Stimulated activated naive CD4-positive, alpha-beta T cell (primary cell): Measurements from ENCODE around the gene SCARF2.

Source experiments
- DNase-seq, 6 experiments: peaks; one replicate each; lab custom pipeline; 2025; lab: John Stamatoyannopoulos, UW

SCARF2 gene

DNA sequence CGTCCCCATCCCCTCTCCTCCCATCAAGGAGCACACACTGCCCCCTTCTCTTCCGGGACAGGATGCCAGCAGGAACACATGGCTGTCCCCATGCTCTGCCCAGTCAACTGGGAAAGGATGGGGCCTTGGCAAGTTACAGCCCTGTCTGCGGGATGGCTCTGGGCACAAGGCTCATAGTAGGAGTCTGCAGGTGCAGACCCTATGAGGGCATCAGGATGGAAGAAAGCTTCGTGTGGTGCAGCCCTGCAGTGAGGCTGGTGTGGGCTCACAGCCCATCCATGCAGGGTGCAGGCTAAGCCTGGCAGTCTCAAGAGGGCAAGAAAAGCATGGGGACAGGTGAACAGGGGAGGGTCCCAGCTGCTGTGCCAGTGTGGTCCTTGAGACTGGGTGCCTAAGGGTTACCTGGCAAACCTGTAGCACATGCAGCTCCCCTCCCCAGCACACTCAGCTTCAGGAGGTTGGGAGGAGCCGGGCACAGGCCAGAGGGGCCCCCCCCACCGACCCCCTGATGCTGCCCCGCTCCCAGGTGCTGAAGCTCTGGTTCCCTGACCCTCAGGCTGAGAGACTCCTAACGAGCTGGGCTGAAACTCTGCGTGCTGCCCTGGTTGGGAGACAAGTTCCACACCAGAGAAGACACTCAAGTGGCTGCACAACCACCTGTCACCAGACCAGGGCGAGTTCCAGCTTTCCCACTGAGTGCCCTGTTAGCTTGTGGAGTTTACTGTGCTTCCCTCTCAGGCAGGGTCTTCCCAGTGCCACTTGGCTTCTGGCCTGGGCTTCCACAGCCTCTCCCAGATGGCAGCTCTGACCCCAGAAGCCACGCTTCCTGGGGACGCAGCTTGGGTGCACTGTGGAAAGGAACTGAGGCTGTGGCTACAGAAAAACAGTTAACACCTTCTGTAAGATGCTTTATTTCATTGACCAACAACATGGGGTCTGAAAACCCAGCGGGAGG lies 3.3 kb upstream of the SCARF2 start:
- no peak for DNase-seq

DNA sequence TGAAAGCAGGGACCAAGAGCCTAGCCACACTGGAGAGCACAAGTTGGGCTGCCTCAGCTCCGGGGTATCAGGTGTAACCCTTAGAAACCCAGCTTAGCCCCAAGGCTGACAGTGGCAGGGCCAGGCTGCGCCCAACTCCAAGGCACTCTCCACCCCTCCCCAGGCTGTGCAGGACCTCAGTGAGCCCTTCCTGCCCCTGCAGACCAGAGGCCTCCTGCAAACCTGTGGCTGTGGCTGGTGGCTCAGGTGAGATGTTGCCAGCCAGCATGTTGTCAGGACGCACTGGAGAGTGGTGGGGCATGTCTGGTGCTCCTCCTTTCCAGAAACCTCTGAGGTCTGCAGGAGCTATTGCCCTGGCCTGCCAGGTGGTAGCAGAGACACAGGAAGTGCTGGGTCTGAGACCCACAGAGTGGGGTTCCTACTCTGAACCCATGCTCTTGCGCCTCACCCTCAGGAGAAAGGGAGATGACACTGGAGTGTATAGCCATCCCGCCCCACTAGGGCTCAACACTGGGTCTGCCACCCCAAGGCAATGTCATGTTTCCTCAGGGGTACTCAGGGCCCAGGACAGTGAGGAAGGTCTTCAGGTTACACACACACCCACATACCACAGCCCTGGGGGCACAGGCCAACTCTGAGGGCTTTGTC lies 2.4 kb upstream of the SCARF2 start:
- no peak for DNase-seq

DNA sequence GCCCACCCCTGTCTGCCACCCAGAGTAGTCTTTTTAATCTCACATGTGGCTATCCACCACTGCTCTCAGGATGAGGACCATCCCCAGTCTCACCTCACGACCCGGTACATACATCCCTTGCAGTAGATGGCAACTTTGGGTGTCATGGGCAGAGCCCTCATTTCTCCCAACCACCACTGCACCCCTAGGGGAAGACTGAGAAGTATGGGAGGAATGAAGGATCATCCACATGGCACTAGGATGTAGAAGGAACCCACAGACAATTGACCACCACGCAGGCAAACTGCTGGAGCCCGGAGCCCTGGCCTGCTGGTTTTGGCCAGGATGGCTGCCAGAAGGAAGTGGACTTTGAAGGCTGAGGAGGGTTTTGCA lies 1.9 kb upstream of the SCARF2 start:
- no peak for DNase-seq

DNA sequence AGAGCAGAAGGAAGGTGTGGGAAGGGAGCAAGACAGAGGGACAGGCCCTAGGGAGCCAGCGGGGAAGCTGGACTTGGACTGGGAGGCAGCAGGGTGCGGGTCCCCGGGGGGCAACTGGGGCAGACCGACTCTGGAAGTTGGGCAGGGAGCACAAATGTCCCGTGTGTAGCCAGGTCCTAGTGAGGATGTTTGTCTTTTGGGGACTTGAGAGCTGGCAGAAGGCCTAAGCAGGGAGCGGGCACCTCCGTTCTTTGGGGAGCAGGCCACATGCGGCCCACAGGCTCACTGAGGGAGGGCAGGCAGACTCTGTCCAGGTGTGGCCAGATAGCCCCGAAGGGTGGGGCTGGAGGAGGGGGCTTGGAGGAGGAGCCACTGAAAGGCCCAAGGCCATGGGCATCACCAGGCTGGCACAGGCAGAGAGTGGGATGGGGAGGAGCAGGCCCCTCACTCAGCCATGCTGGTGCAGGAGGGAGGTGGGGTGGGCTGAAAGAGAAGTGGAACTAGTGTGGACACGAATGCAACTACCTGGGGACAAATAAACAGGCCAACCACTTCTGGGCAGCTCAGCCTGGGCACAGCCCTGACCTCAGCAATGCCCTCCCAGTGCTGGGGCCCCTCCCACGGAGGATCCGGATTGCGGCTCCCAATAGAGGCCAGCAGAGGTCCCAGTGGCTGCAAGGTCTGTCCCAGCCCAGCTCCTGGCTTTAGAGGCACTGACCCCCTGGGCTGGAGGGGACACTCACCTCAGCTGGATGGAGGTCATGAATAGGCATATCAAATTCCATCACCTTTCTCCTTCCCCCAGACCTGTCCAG lies 1.3 kb upstream of the SCARF2 start:
- no peak for DNase-seq

DNA sequence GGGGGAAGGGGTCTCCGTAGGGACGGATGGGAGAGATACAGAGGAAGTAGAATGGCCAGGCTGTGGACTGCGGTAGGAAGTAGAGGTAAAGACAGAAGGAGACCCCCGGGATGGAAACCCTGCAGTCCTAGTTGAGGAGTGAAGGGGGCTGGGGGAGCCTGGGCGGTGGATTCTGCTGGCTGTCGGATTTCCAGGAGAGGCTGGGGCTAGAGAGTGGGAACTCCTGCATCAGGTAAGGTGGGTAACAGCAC lies 727 bp upstream of the SCARF2 start:
- no peak for DNase-seq

DNA sequence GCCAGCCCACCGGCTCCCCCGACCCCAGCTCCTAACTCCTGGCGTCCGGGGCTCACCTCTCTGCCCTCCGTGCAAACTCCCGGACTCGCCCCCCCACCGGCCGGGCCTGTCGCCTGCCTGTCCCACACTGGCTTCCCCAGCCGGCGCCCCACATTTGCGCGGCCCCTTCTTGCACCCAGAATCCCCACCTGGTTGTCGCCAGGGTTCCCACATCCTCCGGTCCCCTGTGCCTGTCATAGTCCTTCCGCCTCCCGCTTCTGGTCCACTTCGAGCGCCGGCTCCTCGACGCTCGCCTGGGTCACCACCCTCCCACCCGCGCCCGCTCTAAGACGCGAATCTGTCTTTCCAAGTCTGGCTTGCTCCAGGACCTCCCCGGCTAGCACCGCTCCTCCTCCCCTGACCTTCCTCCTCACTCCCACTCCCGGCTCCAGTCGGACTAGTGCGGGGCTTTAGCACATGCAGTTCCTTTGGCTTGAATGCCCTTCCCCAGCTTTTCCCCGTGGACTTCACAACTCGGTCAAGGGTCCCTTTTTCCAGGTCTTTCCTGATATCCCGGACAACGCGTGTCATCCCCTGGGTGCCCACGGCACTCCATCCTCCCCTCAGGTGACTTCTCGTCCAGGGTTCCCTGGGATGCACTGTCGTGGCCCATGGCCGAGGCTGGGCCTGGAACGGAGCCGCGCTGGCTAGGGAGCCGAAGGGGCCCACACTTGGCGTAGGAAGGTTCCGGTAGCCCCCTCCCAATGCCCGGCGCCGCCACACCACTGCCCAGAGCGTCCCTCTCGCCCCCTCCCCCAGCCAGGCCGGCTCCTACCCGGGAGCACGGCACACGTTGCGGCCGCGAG lies 635 bp downstream of the SCARF2 start:
- DNase-seq, result peak in 1 of 6 experiments; percentile 22

DNA sequence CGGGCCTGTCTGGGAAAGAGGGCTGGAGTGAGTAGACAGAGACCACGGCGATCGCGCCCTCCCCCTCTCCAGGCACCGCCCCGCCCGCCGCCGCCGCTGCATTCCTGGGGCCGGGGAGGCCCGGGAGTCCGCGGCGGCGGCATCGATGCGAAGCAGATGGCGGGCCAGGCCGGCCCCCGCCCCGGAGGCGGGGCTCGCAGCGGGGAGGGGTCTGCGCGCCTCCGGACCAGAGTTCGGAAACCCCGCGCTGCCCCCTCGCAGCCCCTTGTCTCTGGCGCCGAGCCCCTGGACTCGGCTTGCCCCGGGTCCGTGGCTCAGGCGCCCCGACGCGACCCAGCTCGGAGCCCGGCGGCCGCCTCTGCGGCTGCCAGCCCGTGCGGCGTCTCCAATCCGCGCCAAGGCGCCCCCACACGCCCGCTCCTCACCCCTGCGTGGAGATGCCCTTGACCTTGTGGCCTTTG lies 1.3 kb downstream of the SCARF2 start:
- no peak for DNase-seq

DNA sequence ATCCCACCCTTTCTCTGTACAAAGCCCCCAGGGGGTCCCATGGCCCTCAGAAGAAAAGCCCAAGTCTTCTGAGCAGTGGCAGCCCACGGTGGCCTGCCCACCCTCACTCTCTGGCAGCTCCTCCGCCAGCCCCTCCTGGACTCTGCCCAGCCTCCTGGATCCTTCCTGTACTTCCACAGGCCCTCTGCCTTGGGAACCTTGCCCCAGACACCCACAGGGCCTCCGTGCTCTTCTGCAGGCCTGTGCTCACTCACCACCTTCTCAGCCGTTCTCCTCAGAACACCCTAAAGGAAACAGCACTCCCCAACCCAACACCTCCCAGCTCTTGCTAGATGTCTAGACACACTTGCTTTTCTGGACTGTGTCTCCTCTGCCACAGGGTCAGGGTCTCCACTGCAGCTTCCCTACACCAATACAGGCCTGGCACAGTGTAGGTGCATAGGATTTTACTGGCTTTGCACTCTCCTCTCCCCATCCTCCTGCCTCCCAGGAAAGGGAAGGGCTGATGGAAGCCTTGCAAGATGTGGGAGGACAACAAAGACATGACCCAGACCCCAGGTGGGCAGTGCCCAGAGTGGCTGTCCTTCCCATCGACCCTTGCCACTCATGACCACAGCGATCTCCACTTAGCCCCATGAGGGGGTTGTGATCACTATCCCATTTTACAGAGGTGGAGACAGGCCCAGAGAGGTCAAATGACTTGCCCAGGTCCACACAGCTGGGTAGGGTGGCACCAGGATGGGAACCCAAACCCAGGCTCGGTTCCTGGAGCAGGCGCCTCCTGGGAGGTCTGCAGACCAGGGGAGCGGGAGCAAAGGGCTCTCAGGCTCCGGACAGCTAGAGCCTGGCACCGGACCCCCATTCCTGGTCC lies 2.0 kb downstream of the SCARF2 start:
- no peak for DNase-seq

DNA sequence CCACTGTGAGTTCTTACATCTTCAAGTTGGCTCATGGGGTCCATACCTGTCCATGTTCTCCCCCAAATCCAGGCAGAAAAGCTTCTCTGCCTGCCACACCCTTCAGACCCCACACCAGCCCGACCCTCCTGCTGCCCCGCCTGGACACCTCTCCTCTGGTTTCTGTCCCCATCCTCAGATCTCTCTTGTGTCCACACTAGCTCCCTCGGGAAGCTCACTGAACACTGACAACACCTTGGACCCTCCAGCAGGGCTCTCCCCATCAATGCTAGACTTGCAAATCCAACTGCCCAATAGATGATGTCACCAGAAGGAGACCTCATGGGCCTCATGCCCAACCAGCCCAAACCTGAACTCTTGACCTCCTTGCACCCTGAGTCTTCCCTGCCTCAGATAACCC lies 2.9 kb downstream of the SCARF2 start:
- DNase-seq, result no peak

DNA sequence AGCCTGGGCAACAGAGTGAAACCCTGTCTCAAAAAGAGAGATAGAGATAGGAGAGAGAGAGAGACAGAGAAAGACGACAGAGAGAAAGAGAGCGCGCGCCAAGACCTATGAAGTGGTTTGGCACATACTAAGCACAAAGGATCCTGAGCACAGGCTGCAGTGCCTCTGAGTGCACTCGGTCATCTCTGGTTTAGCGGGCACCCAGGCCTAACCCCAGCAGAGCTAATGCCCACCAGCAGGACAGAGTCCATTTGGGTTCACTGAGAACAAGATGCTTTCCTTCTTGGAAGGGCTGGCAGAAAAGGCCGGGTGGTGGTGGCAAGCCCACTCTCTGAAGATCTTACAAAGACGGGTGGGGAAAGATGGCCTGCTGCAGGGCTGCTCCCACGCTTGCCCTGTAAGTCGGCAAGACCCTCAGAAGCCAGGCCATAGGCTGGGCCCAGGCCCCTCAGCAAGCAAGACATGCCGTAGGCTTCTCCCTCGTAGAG lies 3.3 kb downstream of the SCARF2 start:
- no peak for DNase-seq

DNA sequence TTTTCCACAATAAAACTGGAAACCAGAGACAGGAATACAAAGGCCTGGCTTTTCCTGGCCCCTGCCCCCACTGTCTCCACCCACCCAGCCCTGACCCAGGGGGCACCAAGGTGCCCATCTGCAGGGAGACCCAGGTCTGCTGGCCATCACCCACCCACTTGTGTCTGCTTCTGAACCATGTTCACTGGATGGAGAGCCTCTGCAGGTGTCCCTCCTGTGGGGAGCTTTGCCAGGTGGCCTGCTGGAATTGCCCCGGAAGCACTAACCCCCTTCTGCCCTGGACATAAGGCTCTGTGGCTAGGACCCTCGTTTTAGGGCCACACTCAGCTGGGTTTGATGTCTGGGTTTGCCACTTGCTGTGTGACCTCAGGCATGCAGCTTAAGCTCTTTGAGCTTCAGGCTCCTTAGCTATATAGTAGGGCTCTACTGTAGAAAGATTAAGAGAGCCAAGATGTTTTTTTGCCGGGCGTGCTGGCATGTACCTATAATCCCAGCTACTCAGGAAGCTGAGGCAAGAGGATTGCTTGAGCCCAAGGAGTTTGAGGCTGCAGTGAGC lies 3.9 kb downstream of the SCARF2 start:
- DNase-seq, result no peak

DNA sequence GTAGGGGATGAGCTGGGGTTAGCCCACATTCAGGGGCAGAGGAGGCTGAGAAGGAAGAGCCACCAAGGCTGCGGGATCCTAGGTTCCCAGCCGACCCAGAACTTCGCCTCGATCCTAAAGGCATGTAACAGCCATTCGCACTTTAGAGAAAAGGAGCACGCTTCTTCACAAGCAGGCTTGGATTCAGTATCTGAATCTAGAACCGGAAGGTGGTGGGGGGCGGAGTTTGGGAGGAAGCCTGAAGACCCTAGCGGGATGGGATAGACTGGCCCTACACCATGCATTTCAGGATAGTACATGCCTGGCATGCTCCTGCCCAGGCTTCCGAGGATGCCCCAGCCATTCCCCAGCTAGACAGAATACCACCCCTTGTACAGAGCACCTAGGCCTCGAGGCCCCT lies 4.4 kb downstream of the SCARF2 start:
- DNase-seq, result no peak

DNA sequence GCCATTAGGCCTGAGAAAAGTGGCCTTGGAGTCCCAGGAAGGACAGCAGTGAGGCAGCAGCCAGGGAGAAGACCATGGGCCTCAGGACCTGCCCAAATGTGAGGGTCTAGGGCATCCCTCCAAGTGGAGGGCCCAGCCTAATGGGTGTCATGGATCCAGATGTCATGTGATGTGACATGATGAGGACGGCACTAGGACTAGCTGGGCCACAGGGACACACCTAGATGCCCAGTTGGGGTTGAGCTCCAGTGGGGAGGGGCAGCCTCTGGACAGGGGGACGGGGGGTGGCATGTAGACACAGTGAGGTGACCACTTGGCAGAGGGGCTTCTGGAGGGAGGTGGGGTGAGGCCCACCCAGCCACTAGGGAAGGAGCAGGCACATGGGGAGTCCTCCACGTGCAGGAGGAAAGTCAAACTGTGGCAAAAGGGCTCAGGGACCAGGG lies 5.4 kb downstream of the SCARF2 start:
- no peak for DNase-seq

DNA sequence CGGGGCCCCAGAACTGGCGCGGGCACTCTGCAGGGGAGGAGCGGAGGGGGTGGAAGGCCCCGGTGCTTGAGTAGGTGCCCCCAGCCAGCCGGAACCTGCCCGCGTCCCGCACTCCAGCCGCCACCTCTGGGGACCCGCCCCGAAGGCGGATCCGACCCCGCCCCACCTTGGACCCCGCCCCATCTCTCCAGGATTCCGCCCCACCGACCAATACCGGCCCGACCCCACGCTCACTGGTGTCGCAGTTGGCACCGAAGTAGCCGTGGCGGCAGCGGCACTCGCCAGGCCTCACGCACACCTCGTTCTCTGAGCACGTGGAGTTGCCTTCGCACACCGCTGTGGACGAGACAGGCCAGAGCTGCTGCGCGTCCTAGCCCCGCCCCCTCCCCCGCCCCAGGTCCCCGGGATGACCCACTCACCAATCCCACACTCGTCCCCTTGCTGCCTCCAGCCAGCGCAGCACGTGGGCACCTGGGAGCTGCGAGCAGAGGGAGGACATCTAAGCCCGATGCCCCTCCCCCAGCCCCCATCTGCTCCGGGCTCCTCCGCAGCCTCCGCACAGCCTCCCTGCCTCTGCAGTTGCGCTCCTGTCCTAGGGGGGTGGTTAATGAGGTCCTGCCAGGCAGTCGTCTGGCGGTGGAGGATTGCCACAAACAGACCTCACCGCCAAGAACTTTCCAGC lies 6.0 kb downstream of the SCARF2 start:
- no peak for DNase-seq

DNA sequence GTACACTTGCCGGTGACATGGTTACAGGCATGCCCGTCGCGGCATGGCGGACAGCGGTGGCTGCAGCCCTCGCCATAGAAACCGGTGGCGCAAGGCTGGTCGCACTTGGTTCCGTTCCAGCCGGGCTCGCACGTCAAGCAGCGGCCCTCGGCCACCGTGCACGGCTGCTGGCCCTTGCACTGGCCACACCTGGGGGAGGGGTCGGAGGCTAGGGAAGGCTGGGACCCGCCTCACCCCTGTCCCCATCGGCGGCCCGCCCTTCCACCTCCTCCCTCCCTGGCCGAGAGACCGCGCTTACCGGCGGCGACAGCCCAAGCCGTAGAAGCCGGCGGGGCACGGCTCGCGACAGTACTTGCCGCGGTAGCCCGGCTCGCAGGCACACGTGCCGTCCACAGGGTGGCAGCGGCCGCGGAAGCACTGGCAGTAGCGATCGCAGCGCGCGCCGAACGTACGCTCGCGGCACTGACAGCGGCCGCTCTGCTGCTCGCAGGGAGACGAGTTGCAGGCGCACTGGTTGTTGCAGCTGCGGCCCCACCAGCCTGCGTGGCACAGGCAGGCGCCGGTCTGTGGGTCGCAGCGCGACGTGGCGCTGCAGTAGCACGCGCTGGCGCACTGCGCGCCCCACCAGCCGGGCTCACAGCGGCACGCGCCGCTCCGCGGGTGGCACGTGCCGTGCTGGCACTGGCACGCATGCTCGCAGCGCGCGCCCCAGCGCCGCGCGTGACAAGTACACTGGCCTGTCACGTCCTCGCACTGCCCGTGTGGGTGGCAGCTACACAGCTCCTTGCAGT lies 6.7 kb downstream of the SCARF2 start:
- DNase-seq, result peak; percentile 28 to 61 (median 42)

DNA sequence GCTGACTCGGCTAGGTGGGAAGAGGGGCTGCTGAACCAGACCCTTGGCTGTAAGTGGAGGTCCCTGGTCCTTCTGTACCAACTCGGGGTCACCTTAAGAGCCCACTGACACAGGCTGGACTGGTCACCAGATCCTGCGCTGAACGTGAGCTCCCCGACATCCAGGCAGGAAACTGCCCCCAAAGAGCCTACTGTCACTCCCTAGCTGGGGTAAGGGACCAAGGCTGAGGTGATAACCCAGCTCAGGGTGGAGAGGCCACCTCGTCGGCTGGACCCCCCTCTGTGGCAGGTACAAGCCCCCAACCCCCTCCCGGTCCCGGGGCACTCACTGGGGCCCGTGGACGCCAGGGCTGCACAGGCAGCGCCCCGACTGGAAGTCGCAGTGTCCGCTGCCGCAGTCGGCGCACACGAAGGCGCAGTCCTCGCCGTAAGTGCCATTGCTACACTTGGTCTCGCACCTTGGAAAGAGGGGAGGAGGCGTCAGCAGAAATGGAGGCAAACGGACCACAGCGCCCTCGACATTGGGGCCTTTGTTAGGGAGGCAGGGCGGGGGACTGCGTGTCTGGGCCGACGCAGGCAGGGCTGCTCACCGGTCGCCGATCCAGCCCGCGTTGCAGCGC lies 7.4 kb downstream of the SCARF2 start:
- DNase-seq, result peak in 2 of 6 experiments; percentile 23 to 48

DNA sequence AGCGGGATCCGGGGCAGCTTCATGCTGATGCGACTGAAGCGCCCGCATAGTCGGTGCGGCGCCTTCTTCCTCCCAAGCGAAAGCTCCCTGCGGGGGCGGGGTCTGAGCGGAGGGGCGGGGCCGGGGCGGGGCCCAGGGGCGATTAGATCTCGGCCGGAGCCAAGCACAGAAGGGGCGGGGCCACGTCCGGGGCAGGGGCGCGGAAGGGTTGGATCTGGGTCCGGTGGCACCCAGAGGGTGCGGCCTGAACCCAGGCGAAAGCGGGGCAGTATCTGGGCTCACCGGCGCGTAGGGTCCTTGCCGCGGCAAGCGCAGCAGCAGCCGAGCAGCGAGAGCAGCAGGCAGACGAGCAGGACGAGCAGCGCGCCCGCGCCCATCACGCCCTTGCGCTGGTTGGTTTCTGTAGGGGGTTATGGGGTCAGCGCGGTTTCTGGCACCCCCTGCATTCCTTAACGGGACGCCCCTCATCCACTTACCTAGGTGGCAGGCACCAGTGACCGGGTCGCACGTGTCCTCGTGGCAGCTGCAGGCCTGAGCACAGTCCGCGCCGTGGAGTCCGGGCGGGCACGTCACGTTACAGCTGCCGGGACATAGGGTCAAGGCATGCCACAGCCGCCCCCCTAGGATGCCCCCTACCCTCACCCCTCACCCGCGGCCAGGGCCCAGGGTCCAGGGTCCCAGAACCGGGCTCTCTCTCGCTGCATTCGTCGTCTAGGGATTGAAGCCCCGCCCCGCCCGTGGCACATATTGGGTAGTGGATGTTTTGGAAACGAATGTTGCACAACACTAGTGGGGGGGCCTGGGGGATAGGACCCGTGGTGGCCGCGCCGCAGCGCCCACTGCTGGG lies 8.1 kb downstream of the SCARF2 start:
- DNase-seq, result peak; percentile 53 to 90 (median 80)
